SK-N-MC (cell line): Measurements from ENCODE around the gene NGF.

Experiments used
- EZH2 ChIP-seq: fragments of 200-600 bp; sonication (generic); IDR thresholded peaks from one replicate; pipeline ENCODE4 v1.6.1; 2017; ENCODE audit warnings: antibody characterized with exemption
- POLR2AphosphoS5 ChIP-seq: IDR thresholded peaks from 2 replicates; pipeline ENCODE4 v1.6.1; 2012; ENCODE audit warnings: mild to moderate bottlenecking, low read depth, low read length, borderline replicate concordance

DNA sequence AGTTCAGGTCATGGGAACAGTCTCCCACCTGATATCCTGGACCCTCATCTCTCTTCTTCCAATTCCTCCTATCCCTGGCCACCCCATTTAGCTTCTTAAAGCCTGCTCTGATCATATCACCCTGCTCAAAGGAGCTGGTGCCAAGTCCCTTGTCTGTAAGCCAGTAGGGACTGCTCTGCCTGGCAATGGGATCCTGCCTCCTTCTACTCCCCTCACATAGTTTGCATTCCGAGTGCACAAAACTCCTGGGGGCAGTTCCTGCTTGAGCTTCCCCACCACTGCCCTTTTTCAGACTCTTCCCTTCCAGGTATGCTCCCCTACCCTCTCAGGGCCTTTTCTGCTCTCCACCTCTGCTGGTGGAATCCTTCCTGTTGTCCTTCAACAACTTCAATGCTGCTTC is 48.1 kb downstream of the NGF start:
- no peak for TF ChIP-seq EZH2
- no peak for TF ChIP-seq POLR2AphosphoS5
